ENCODE measurements around the gene CWC25.

DNA sequence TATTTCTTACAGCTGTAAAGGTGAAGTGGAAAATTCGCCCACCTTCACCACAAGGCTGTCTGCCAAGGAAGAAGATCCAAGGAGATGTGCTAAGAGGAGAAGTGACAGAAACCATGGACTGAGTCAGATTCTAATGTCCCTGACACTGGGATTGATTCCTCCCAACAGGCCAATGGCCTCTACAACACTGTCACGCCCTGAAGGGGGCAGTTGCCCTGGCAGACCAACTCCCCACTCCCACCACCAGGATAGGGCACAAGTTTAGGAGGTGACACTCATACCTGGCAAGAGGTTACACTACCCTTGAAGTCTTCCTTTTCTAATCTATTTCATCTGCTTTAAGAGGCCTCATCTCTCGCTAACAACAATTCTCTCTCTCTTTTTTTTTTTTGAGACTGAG, 41.9 kb downstream of the CWC25 start:
- TF ChIP-seq, protein P1, sequence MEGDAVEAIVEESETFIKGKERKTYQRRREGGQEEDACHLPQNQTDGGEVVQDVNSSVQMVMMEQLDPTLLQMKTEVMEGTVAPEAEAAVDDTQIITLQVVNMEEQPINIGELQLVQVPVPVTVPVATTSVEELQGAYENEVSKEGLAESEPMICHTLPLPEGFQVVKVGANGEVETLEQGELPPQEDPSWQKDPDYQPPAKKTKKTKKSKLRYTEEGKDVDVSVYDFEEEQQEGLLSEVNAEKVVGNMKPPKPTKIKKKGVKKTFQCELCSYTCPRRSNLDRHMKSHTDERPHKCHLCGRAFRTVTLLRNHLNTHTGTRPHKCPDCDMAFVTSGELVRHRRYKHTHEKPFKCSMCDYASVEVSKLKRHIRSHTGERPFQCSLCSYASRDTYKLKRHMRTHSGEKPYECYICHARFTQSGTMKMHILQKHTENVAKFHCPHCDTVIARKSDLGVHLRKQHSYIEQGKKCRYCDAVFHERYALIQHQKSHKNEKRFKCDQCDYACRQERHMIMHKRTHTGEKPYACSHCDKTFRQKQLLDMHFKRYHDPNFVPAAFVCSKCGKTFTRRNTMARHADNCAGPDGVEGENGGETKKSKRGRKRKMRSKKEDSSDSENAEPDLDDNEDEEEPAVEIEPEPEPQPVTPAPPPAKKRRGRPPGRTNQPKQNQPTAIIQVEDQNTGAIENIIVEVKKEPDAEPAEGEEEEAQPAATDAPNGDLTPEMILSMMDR (conservative IDR thresholded peaks at IDR 0.05 in 1 of 2, IDR thresholded peaks at IDR 0.05 in 1 of 2; ENCODE audit: extremely low read depth in 1 of 2, insufficient read depth in 1 of 2, low read depth in 1 of 2, low read length in 2 of 2): no peak
- no peak for TF ChIP-seq EZH2 (IDR thresholded peaks at IDR 0.05; ENCODE audit: borderline replicate concordance, low read length)

All from mammary epithelial cell (primary cell).